DOHH2 (cell line): ENCODE measurements around the gene EZH2.

ENCODE experiments used
- H3F3A ChIP-seq: fragments of 200-600 bp; sonication (generic), shearing (Covaris generic); 2 replicates; pipeline ENCODE4 v1.6.0; 2016; ENCODE audit warnings: antibody characterized with exemption, mild to moderate bottlenecking; ENCODE audit not compliant: control insufficient read depth, insufficient read depth
- H3K27ac ChIP-seq: fragments of 200-600 bp; sonication (generic); 2 replicates; pipeline ENCODE4 v1.5.1; 2014; ENCODE audit warnings: low read depth, mild to moderate bottlenecking, low read length, moderate library complexity
- H3K27me3 ChIP-seq: fragments of 200-600 bp; sonication (generic); 2 replicates; pipeline ENCODE4 v1.6.1; 2014; ENCODE audit warnings: mild to moderate bottlenecking, low read length, mixed read lengths; ENCODE audit not compliant: control insufficient read depth
- H3K36me3 ChIP-seq: fragments of 200-600 bp; sonication (generic); 2 replicates; pipeline ENCODE4 v1.6.1; 2014; ENCODE audit warnings: mild to moderate bottlenecking, low read length, moderate library complexity, mixed read lengths; ENCODE audit not compliant: control insufficient read depth
- H3K4me1 ChIP-seq: fragments of 200-600 bp; sonication (generic); 2 replicates; pipeline ENCODE4 v1.6.1; 2014; ENCODE audit warnings: mild to moderate bottlenecking, low read length, mixed read lengths; ENCODE audit not compliant: control insufficient read depth
- H3K4me2 ChIP-seq: fragments of 200-600 bp; sonication (generic); 2 replicates; pipeline ENCODE4 v1.6.0; 2014; ENCODE audit warnings: mild to moderate bottlenecking, low read length, moderate library complexity
- H3K4me3 ChIP-seq: fragments of 200-600 bp; sonication (generic); 2 replicates; pipeline ENCODE4 v1.5.1; 2014; ENCODE audit warnings: mild to moderate bottlenecking, low read length, mixed read lengths
- H3K79me2 ChIP-seq: fragments of 200-600 bp; sonication (generic); 2 replicates; pipeline ENCODE4 v1.6.1; 2014; ENCODE audit warnings: mild to moderate bottlenecking, low read length, mixed read lengths; ENCODE audit not compliant: control insufficient read depth
- H3K9me2 ChIP-seq: fragments of 200-600 bp; sonication (generic); replicated peaks from 2 replicates; pipeline ENCODE4 v1.6.1; 2014; ENCODE audit warnings: mild to moderate bottlenecking, low read length, mixed read lengths; ENCODE audit not compliant: control insufficient read depth
- H3K9me3 ChIP-seq: fragments of 200-600 bp; sonication (generic); 2 replicates; pipeline ENCODE4 v1.6.1; 2014; ENCODE audit warnings: antibody characterized with exemption, low read length, mixed read lengths; ENCODE audit not compliant: control insufficient read depth, insufficient read depth
- H4K20me1 ChIP-seq: fragments of 200-600 bp; sonication (generic); 2 replicates; pipeline ENCODE4 v1.6.0; 2014; ENCODE audit warnings: low read depth, mild to moderate bottlenecking, antibody characterized with exemption, low read length, moderate library complexity; ENCODE audit not compliant: control insufficient read depth, insufficient read depth
- CTCF ChIP-seq: fragments of 200-600 bp; sonication (generic); IDR thresholded peaks from one replicate; pipeline ENCODE4 v1.5.1; 2014; ENCODE audit warnings: antibody characterized with exemption, mild to moderate bottlenecking, low read depth, low read length; ENCODE audit not compliant: poor library complexity, severe bottlenecking
- EZH2phosphoT487 ChIP-seq: fragments of 200-600 bp; sonication (generic); IDR thresholded peaks from 2 replicates; pipeline ENCODE4 v1.6.1; 2017; ENCODE audit warnings: borderline replicate concordance, mild to moderate bottlenecking, antibody characterized with exemption, low read length, moderate library complexity, mixed read lengths

EZH2 gene

GRCh38 chr7:148849393-148850098 lies 34.5 kb downstream of the EZH2 start:
- H3K27ac ChIP-seq: no peak overlapping the region

GRCh38 chr7:148847815-148848734 lies 36.0 kb downstream of the EZH2 start:
- peaks cover 98% of the 10 kb centered on the region for H3K79me2 ChIP-seq
- H3K4me1 ChIP-seq: peaks cover 52% of the 10 kb centered on the region
- no peak overlapping the region for H3K4me3 ChIP-seq
- no peak for TF ChIP-seq CTCF
- no peak for TF ChIP-seq EZH2phosphoT487
- no peaks in the 10 kb centered on the region for H3K9me2 ChIP-seq
- H3K27ac ChIP-seq: no peak overlapping the region
- no peak overlapping the region for H3K4me2 ChIP-seq
- H3F3A ChIP-seq: peaks cover 10% of the 10 kb centered on the region; the same call in 1 of the 2 replicates
- H3K9me3 ChIP-seq: no peaks in the 10 kb centered on the region
- H4K20me1 ChIP-seq: peaks cover 48% of the 10 kb centered on the region
- no peaks in the 10 kb centered on the region for H3K27me3 ChIP-seq
- H3K36me3 ChIP-seq: peaks cover 47% of the 10 kb centered on the region

More at GRCh38 chr7:148849393-148850098, 34.5 kb downstream of the EZH2 start:
- Histone ChIP-seq H3K79me2 (peaks cover 100% of the 10 kb centered on the region), H3K4me2 (no peak overlapping the region), H3K27me3 (no peaks in the 10 kb centered on the region), H3K9me3 (no peaks in the 10 kb centered on the region), H3K9me2 (no peaks in the 10 kb centered on the region), H3K4me1 (peaks cover 60% of the 10 kb centered on the region), H3K36me3 (peaks cover 40% of the 10 kb centered on the region), H3K4me3 (no peak overlapping the region), H4K20me1 (peaks cover 55% of the 10 kb centered on the region), H3F3A (peaks cover 10% of the 10 kb centered on the region; the same call in 1 of the 2 replicates)
- TF ChIP-seq EZH2phosphoT487 (no peak), CTCF (no peak)

DNA sequence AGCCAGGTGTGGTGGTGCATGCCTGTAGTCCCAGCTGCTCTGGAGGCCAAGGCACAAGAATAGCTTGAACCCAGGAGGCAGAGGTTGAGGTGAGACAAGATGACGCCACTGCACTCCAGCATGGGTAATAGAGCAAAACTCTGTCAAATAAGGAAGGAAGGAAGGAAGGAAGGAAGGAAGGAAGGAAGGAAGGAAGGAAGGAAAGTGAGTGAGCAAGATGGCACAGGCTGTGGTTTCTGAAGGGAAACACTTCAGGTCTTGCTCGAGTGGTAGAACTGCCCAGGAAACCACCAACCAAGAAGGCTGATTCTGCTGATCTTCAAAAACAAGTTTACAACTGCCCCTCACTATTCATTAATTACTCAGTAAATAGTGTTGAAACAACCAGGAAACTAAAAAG lies 45.2 kb downstream of the EZH2 start:
- no peaks in the 10 kb centered on the region for H3K27me3 ChIP-seq
- 0 out of 2 replicates have a peak, but pooled peaks cover 3% of the 10 kb centered on the region for H3F3A ChIP-seq
- no peak overlapping the region for H3K4me2 ChIP-seq
- H3K27ac ChIP-seq: no peak overlapping the region
- TF ChIP-seq CTCF (no peak), EZH2phosphoT487 (no peak)
- H3K36me3 ChIP-seq: peaks cover 77% of the 10 kb centered on the region
- peaks cover 93% of the 10 kb centered on the region for H3K79me2 ChIP-seq
- no peak overlapping the region for H3K4me3 ChIP-seq
- H4K20me1 ChIP-seq: peaks cover 38% of the 10 kb centered on the region
- H3K4me1 ChIP-seq: 0 out of 2 replicates have a peak, but pooled peaks cover 5% of the 10 kb centered on the region
- H3K9me3 ChIP-seq: no peaks in the 10 kb centered on the region
- no peaks in the 10 kb centered on the region for H3K9me2 ChIP-seq
